ENCODE measurements around the gene BRMS1L.

BRMS1L gene

DNA sequence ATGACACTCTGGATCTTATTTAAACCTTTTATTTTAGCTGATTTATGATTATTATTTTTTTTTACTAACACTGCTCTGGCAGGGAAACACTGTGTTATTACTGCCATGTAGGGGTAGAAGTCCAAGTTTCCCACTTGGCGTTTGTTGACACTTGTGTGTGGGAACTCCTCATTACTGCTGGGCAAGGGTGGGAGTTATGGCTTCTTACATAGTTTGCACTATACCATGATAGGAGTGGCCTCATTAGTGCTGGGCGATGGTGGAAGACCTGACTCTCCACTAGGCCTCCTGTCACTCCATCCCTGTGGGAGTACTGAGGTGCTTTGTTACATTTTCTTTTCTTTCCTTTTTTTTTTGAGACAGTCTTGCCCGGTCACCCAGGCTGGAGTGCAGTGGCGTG, 83.5 kb downstream of the BRMS1L start:
- Histone ChIP-seq H3K27ac (ENCODE audit: low read depth, low read length, poor library complexity, severe bottlenecking) (no peak overlapping the region), H2AFZ (ENCODE audit: low read length) (no peak overlapping the region)

DNA sequence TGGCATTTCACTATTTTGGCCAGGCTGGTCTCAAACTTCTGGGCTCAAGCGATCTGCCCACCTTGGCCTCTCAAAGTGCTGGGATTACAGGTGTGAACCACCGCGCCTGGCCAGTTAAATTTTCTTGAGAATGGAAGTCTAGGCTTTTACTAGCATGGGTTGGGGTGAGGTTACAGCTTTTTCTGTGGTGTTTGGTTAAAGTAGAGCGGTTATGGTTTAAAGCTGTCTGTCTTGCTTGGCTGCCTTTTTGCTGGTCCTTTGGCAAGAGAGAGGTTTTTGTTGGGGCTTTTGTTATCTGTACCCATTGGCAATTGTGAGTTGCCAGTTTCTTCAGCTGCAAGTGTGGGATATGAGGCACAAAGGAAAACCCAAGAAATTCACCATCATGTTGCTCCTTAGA, 84.1 kb downstream of the BRMS1L start:
- H3K9me2 ChIP-seq (ENCODE audit: low read depth, low read length): no peaks in the 10 kb centered on the region
- H3K79me2 ChIP-seq (ENCODE audit: insufficient read depth, low read length): no peaks in the 10 kb centered on the region
- TF ChIP-seq, protein P1, sequence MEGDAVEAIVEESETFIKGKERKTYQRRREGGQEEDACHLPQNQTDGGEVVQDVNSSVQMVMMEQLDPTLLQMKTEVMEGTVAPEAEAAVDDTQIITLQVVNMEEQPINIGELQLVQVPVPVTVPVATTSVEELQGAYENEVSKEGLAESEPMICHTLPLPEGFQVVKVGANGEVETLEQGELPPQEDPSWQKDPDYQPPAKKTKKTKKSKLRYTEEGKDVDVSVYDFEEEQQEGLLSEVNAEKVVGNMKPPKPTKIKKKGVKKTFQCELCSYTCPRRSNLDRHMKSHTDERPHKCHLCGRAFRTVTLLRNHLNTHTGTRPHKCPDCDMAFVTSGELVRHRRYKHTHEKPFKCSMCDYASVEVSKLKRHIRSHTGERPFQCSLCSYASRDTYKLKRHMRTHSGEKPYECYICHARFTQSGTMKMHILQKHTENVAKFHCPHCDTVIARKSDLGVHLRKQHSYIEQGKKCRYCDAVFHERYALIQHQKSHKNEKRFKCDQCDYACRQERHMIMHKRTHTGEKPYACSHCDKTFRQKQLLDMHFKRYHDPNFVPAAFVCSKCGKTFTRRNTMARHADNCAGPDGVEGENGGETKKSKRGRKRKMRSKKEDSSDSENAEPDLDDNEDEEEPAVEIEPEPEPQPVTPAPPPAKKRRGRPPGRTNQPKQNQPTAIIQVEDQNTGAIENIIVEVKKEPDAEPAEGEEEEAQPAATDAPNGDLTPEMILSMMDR (IDR thresholded peaks at IDR 0.05; ENCODE audit: low read length): no peak
- no peak for TF ChIP-seq EZH2 (IDR thresholded peaks at IDR 0.05; ENCODE audit: borderline replicate concordance, low read length)
- H3K4me1 ChIP-seq (ENCODE audit: insufficient read depth, low read length, severe bottlenecking): no peaks in the 10 kb centered on the region
- no peak overlapping the region for H3K9ac ChIP-seq (ENCODE audit: low read length)
- no peak overlapping the region for H3K4me2 ChIP-seq (ENCODE audit: low read length)
- H3K4me3 ChIP-seq (ENCODE audit: low read depth, low read length, poor library complexity, severe bottlenecking): no peak overlapping the region
- H3F3A ChIP-seq (ENCODE audit: insufficient read depth, low read length): no peaks in the 10 kb centered on the region
- H4K20me1 ChIP-seq (ENCODE audit: insufficient read depth, low read length): no peaks in the 10 kb centered on the region
- no peaks in the 10 kb centered on the region for H3K36me3 ChIP-seq (ENCODE audit: insufficient read depth, low read length)
- H3K27me3 ChIP-seq (ENCODE audit: insufficient read depth, low read length): no peaks in the 10 kb centered on the region
- H3K9me3 ChIP-seq (ENCODE audit: low read length): no peaks in the 10 kb centered on the region
- no peak overlapping the region for H3K27ac ChIP-seq (ENCODE audit: low read depth, low read length, poor library complexity, severe bottlenecking)
- H2AFZ ChIP-seq (ENCODE audit: low read length): no peak overlapping the region

More for the DNA sequence above, 83.5 kb downstream of the BRMS1L start:
- Histone ChIP-seq H3K4me3 (ENCODE audit: low read depth, low read length, poor library complexity, severe bottlenecking) (no peak overlapping the region), H3K79me2 (ENCODE audit: insufficient read depth, low read length) (no peaks in the 10 kb centered on the region), H3F3A (ENCODE audit: insufficient read depth, low read length) (no peaks in the 10 kb centered on the region), H3K4me2 (ENCODE audit: low read length) (no peak overlapping the region), H3K4me1 (ENCODE audit: insufficient read depth, low read length, severe bottlenecking) (no peaks in the 10 kb centered on the region), H3K9me2 (ENCODE audit: low read depth, low read length) (no peaks in the 10 kb centered on the region), H3K9me3 (ENCODE audit: low read length) (no peaks in the 10 kb centered on the region), H3K36me3 (ENCODE audit: insufficient read depth, low read length) (no peaks in the 10 kb centered on the region), H3K9ac (ENCODE audit: low read length) (no peak overlapping the region), H3K27me3 (ENCODE audit: insufficient read depth, low read length) (no peaks in the 10 kb centered on the region), H4K20me1 (ENCODE audit: insufficient read depth, low read length) (no peaks in the 10 kb centered on the region)
- TF ChIP-seq, protein P1 (IDR thresholded peaks at IDR 0.05; ENCODE audit: low read length): no peak
- TF ChIP-seq EZH2 (IDR thresholded peaks at IDR 0.05; ENCODE audit: borderline replicate concordance, low read length): no peak

DNA sequence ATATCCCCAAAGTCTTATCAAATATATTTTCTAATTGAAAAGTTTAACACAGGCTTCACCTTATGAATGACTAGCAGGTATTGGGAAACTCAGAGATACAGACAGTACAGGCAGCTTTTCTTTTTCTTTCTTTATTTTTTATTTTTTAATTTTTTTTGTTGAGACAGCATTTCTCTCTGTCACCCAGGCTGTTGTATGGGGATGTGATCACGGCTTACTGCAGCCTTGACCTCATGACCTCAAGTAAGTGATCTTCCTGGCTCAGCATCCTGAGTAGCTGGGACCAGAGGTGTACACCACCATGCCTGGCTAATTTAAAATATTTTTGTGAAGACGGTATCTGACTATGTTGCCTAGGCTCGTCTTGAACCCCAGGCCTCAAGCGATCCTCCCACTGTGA, 85.0 kb downstream of the BRMS1L start:
- Histone ChIP-seq H3K9me2 (ENCODE audit: low read depth, low read length) (no peaks in the 10 kb centered on the region), H3K4me3 (ENCODE audit: low read depth, low read length, poor library complexity, severe bottlenecking) (no peak overlapping the region), H3F3A (ENCODE audit: insufficient read depth, low read length) (no peaks in the 10 kb centered on the region), H3K27ac (ENCODE audit: low read depth, low read length, poor library complexity, severe bottlenecking) (no peak overlapping the region), H2AFZ (ENCODE audit: low read length) (no peak overlapping the region), H4K20me1 (ENCODE audit: insufficient read depth, low read length) (no peaks in the 10 kb centered on the region), H3K27me3 (ENCODE audit: insufficient read depth, low read length) (no peaks in the 10 kb centered on the region), H3K9ac (ENCODE audit: low read length) (no peak overlapping the region), H3K79me2 (ENCODE audit: insufficient read depth, low read length) (no peaks in the 10 kb centered on the region), H3K4me1 (ENCODE audit: insufficient read depth, low read length, severe bottlenecking) (no peaks in the 10 kb centered on the region), H3K9me3 (ENCODE audit: low read length) (no peaks in the 10 kb centered on the region), H3K4me2 (ENCODE audit: low read length) (no peak overlapping the region), H3K36me3 (ENCODE audit: insufficient read depth, low read length) (no peaks in the 10 kb centered on the region)
- no peak for TF ChIP-seq EZH2 (IDR thresholded peaks at IDR 0.05; ENCODE audit: borderline replicate concordance, low read length)
- TF ChIP-seq, protein P1 (IDR thresholded peaks at IDR 0.05; ENCODE audit: low read length): no peak
